Measurements from ENCODE around the gene B4GALT4. TPM values are rescaled to one million over a fixed set of nuclear protein-coding genes. Genes with fewer than 3 reads are reported as not detected.

B4GALT4 gene
- total and polyA plus RNA-seq, 2 of the 4 experiments (the other 2 are of a cell fraction), result 27.0 to 30.3 TPM

DNA sequence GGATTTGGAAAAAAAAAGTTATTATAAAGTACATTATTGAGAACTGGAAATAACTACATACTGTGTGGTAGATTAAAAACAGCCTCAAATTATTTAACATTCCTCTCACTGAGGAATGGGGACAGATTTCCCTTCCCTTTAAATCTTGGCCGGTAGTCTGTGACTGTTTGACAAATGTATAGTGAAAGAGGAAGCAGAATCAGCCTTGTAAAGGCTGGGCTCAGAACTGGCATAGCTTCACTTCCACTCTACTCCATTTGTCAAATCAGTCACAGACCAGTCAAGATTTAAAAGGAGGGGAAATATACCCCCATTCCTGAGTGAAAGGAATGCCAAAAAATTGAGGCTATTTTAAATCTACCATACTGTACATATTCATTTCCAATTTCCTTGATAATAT, 18.2 kb upstream of the B4GALT4 start:
- no TSS peak for BruUV-seq (replicated peaks)
- no peak overlapping the region for H3K14ac ChIP-seq (replicated peaks; ENCODE audit: low read depth, low read length)
- H4K20me1 ChIP-seq (ENCODE audit: insufficient read depth, low read length), result no peaks in the 10 kb centered on the region
- H2AFZ ChIP-seq (replicated peaks; ENCODE audit: low read length, poor library complexity), result no peak overlapping the region
- H3K9me3 ChIP-seq (ENCODE audit: control insufficient read depth, insufficient read depth, low read length), result no peaks in the 10 kb centered on the region
- H2BK5ac ChIP-seq (ENCODE audit: low read depth, low read length, poor library complexity, severe bottlenecking), result no peak overlapping the region
- no peak overlapping the region for H4K5ac ChIP-seq (ENCODE audit: low read depth, low read length)
- H3K4me3 ChIP-seq (ENCODE audit: insufficient read depth, low read depth, low read length), result no peak overlapping the region
- H3K36me3 ChIP-seq (ENCODE audit: control insufficient read depth, insufficient read depth, low read length), result no peaks in the 10 kb centered on the region
- H2BK120ac ChIP-seq (ENCODE audit: low read depth, low read length), result no peak overlapping the region
- in situ Hi-C loops (cut with MboI; ENCODE audit: low sequenced_read_pairs) (loop anchor here (10.0 kb wide), 1 partner anchor 374 kb away; no protein-coding TSS in a partner anchor), dilution Hi-C loops (cut with HindIII; ENCODE audit: low sequenced_read_pairs, unreplicated experiment) (no loop called here), intact Hi-C loops (cut with micrococcal nuclease) (no loop called here)
- H2BK20ac ChIP-seq (ENCODE audit: low read depth, low read length), result no peak overlapping the region
- no peak overlapping the region for H3K27ac ChIP-seq (ENCODE audit: insufficient read depth, low read length)
- H3K9me1 ChIP-seq (ENCODE audit: insufficient read depth, low read length), result no peaks in the 10 kb centered on the region
- H3K56ac ChIP-seq (ENCODE audit: extremely low read depth, insufficient read depth, low read length), result no peak overlapping the region
- TF ChIP-seq NFE2L2 (IDR thresholded peaks at IDR 0.05; ENCODE audit: low read depth, low read length) (no peak), RFX5 (IDR thresholded peaks at IDR 0.05; ENCODE audit: low read depth, low read length) (no peak), BHLHE40 (IDR thresholded peaks at IDR 0.05; ENCODE audit: low read depth, low read length) (no peak), RAD21 (IDR thresholded peaks at IDR 0.05; ENCODE audit: low read length) (no peak), FOS (IDR thresholded peaks at IDR 0.05; ENCODE audit: low read depth, low read length) (no peak), SMC3 (IDR thresholded peaks at IDR 0.05; ENCODE audit: low read depth, low read length) (no peak), CHD1 (IDR thresholded peaks at IDR 0.05; ENCODE audit: low read depth, low read length) (no peak)
- TF ChIP-seq, protein P1, sequence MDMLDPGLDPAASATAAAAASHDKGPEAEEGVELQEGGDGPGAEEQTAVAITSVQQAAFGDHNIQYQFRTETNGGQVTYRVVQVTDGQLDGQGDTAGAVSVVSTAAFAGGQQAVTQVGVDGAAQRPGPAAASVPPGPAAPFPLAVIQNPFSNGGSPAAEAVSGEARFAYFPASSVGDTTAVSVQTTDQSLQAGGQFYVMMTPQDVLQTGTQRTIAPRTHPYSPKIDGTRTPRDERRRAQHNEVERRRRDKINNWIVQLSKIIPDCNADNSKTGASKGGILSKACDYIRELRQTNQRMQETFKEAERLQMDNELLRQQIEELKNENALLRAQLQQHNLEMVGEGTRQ (IDR thresholded peaks at IDR 0.05; ENCODE audit: low read depth, low read length), result no peak
- TF ChIP-seq, protein P2, sequence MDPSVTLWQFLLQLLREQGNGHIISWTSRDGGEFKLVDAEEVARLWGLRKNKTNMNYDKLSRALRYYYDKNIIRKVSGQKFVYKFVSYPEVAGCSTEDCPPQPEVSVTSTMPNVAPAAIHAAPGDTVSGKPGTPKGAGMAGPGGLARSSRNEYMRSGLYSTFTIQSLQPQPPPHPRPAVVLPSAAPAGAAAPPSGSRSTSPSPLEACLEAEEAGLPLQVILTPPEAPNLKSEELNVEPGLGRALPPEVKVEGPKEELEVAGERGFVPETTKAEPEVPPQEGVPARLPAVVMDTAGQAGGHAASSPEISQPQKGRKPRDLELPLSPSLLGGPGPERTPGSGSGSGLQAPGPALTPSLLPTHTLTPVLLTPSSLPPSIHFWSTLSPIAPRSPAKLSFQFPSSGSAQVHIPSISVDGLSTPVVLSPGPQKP (IDR thresholded peaks at IDR 0.05; ENCODE audit: borderline replicate concordance, low read depth, low read length), result no peak
- H2AK9ac ChIP-seq (replicated peaks; ENCODE audit: low read depth, low read length, poor library complexity), result no peak overlapping the region
- no peak overlapping the region for H3K4ac ChIP-seq (ENCODE audit: low read depth, low read length)
- DNase-seq (no peak), ATAC-seq (ENCODE audit: low read depth) (no peak; the same call in 1 of the 2 replicates)
- H3K79me1 ChIP-seq (ENCODE audit: low read depth in 1 of 2, low read length in 2 of 2), result no peaks in the 10 kb centered on the region
- H4K8ac ChIP-seq (ENCODE audit: low read depth in 2 of 2, low read length in 2 of 2), result no peak overlapping the region
- no peak overlapping the region for H3K4me2 ChIP-seq (ENCODE audit: low read depth, low read length)
- no CpG with 5 or more reads among the region's 1 CpG for WGBS, 2 experiments (ENCODE audit: extremely low coverage in 2 of 2, insufficient read length in 1 of 2)
- ChIA-PET POLR2A (ENCODE audit: unreplicated experiment) (no interaction called here), CTCF (no interaction called here)
- no peak overlapping the region for H4K91ac ChIP-seq (ENCODE audit: insufficient read depth, low read depth, low read length)
- no peak overlapping the region for H2AK5ac ChIP-seq (ENCODE audit: low read depth, low read length)
- H2BK15ac ChIP-seq (ENCODE audit: low read depth, low read length), result no peak overlapping the region
- H3K9ac ChIP-seq (ENCODE audit: low read depth, low read length), result no peak overlapping the region
- peaks cover 1% of the 10 kb centered on the region; the same call in 1 of the 2 replicates for H3K27me3 ChIP-seq (ENCODE audit: control insufficient read depth, insufficient read depth, low read length)
- H3K18ac ChIP-seq (ENCODE audit: low read depth, low read length), result no peak overlapping the region
- no peaks in the 10 kb centered on the region for H3K4me1 ChIP-seq (ENCODE audit: control insufficient read depth, insufficient read depth, low read length)
- no peak overlapping the region for H3K23ac ChIP-seq (ENCODE audit: low read depth, low read length)
